GM23338 (cell line): ENCODE data around the gene RPTOR. TPM values are rescaled to one million over a fixed set of nuclear protein-coding genes. Genes with fewer than 3 reads are reported as not detected.

ENCODE experiments used
- ATAC-seq: fragments of 200-7000 bp; cut with Tn5 transposase; 3 replicates; pipeline ENCODE4 v1.9.1; 2020
- DNase-seq: peaks from one replicate; pipeline ENCODE4 v3.0.0-alpha.2; 2015; ENCODE audit warnings: low spot score
- H2AFZ ChIP-seq: fragments of 200-600 bp; sonication (generic); 2 replicates; pipeline ENCODE4 v1.8.0; 2016; ENCODE audit warnings: antibody characterized with exemption, mild to moderate bottlenecking, moderate library complexity
- H3F3A ChIP-seq: fragments of 200-600 bp; sonication (generic); replicated peaks from 2 replicates; pipeline ENCODE4 v1.8.0; 2017; ENCODE audit warnings: antibody characterized with exemption, mixed run types, low read depth
- H3K27ac ChIP-seq: fragments of 200-600 bp; sonication (generic); 2 replicates; pipeline ENCODE4 v1.6.1; 2016; ENCODE audit warnings: low read depth
- H3K27me3 ChIP-seq: fragments of 200-600 bp; sonication (generic); 2 replicates; pipeline ENCODE4 v1.8.0; 2016; ENCODE audit warnings: mild to moderate bottlenecking, mixed run types, moderate library complexity; ENCODE audit not compliant: insufficient read depth
- H3K36me3 ChIP-seq: fragments of 200-600 bp; sonication (generic); 2 replicates; pipeline ENCODE4 v1.8.0; 2016; ENCODE audit warnings: mild to moderate bottlenecking; ENCODE audit not compliant: insufficient read depth
- H3K4me1 ChIP-seq: fragments of 200-600 bp; sonication (generic); 2 replicates; pipeline ENCODE4 v1.8.0; 2016; ENCODE audit warnings: mild to moderate bottlenecking, moderate library complexity; ENCODE audit not compliant: insufficient read depth
- H3K4me2 ChIP-seq: fragments of 200-600 bp; sonication (generic); 2 replicates; pipeline ENCODE4 v1.7.1; 2017; ENCODE audit warnings: mixed run types
- H3K4me3 ChIP-seq: fragments of 200-600 bp; sonication (generic); 2 replicates; pipeline ENCODE4 v1.6.1; 2016; ENCODE audit warnings: mixed run types
- H3K79me2 ChIP-seq: fragments of 200-600 bp; sonication (generic); replicated peaks from 2 replicates; pipeline ENCODE4 v1.8.0; 2017; ENCODE audit warnings: mild to moderate bottlenecking; ENCODE audit not compliant: insufficient read depth
- H3K9me2 ChIP-seq: fragments of 200-600 bp; sonication (generic); 2 replicates; pipeline ENCODE4 v1.8.0; 2017; ENCODE audit not compliant: insufficient read depth
- H4K20me1 ChIP-seq: fragments of 200-600 bp; sonication (generic); replicated peaks from 2 replicates; pipeline ENCODE4 v1.8.0; 2017; ENCODE audit warnings: mild to moderate bottlenecking; ENCODE audit not compliant: insufficient read depth
- H3K27ac Mint-ChIP-seq: 2 replicates; pipeline ENCODE4 v1.8.0; 2020; ENCODE audit warnings: inconsistent platforms, mild to moderate bottlenecking, moderate library complexity, mixed read lengths
- H3K27me3 Mint-ChIP-seq: 3 replicates; pipeline ENCODE4 v1.8.0; 2022; ENCODE audit warnings: low read depth, mild to moderate bottlenecking, moderate library complexity, mixed read lengths, inconsistent platforms; ENCODE audit not compliant: insufficient read depth, poor library complexity
- H3K36me3 Mint-ChIP-seq: 3 replicates; pipeline ENCODE4 v1.8.0; 2021; ENCODE audit warnings: low read depth, mild to moderate bottlenecking, inconsistent platforms, moderate library complexity, mixed read lengths
- H3K4me1 Mint-ChIP-seq: 3 replicates; pipeline ENCODE4 v1.8.0; 2020; ENCODE audit warnings: mild to moderate bottlenecking, inconsistent platforms, mixed read lengths
- H3K4me3 Mint-ChIP-seq: 3 replicates; pipeline ENCODE4 v1.8.0; 2021; ENCODE audit warnings: moderate library complexity, mild to moderate bottlenecking, inconsistent platforms, mixed read lengths
- H3K9me3 Mint-ChIP-seq: 3 replicates; pipeline ENCODE4 v1.8.0; 2020; ENCODE audit warnings: moderate library complexity, mild to moderate bottlenecking, inconsistent platforms, mixed read lengths
- CREB1 ChIP-seq: fragments of 250-450 bp; sonication (Bioruptor Pico); IDR thresholded peaks from 2 replicates; pipeline ENCODE4 v1.5.0; 2020; ENCODE audit warnings: low read depth, mild to moderate bottlenecking, moderate library complexity
- ETS1 ChIP-seq: IDR thresholded peaks from 2 replicates; pipeline ENCODE4 v1.6.1; 2016; ENCODE audit warnings: antibody characterized with exemption
- EZH2 ChIP-seq: fragments of 200-600 bp; sonication (generic); IDR thresholded peaks from one replicate; pipeline ENCODE4 v1.8.0; 2017; ENCODE audit warnings: antibody characterized with exemption, mild to moderate bottlenecking, low read depth; ENCODE audit not compliant: unreplicated experiment
- EZH2phosphoT487 ChIP-seq: fragments of 200-600 bp; sonication (generic); IDR thresholded peaks from one replicate; pipeline ENCODE4 v1.8.1; 2018; ENCODE audit warnings: antibody characterized with exemption; ENCODE audit not compliant: unreplicated experiment
- JUNB ChIP-seq: IDR thresholded peaks from one replicate; pipeline ENCODE4 v1.6.1; 2016; ENCODE audit warnings: antibody characterized with exemption; ENCODE audit not compliant: unreplicated experiment
- NANOG ChIP-seq: IDR thresholded peaks from 2 replicates; pipeline ENCODE4 v1.6.1; 2016; ENCODE audit warnings: antibody characterized with exemption, borderline replicate concordance
- POLR2AphosphoS5 ChIP-seq: IDR thresholded peaks from 2 replicates; pipeline ENCODE4 v1.6.1; 2016; ENCODE audit warnings: antibody characterized with exemption, low read depth
- STAT1 ChIP-seq: IDR thresholded peaks from one replicate; pipeline ENCODE4 v1.6.1; 2016; ENCODE audit warnings: antibody characterized with exemption; ENCODE audit not compliant: unreplicated experiment
- ZNF114 ChIP-seq: fragments of 250-450 bp; sonication (Bioruptor Pico); IDR thresholded peaks from 2 replicates; pipeline ENCODE4 v1.5.0; 2020; ENCODE audit warnings: mild to moderate bottlenecking, moderate library complexity
- ZNF331 ChIP-seq: fragments of 250-450 bp; sonication (Bioruptor Pico); IDR thresholded peaks from 2 replicates; pipeline ENCODE4 v1.5.0; 2020; ENCODE audit warnings: low read depth, mild to moderate bottlenecking, moderate library complexity
- polyA plus RNA-seq: library from polyadenylated mRNA; unstranded; fragments of >200 nt; fragmentation: Nextera tagmentation; extraction: Ambion mirVana; gene quantifications from 2 replicates; pipeline ENCODE4 v1.2.1, GENCODE V29; 2016
- total RNA-seq: library from RNA; depleted of rRNA; stranded (reverse); fragments of >200 nt; shearing (Covaris generic); gene quantifications from 2 replicates; pipeline ENCODE4 v1.2.3, GENCODE V29; 2014
- TF ChIP-seq, protein P1 (sequence below), 2 experiments: fragments of 200-600 bp in 1 of 2; sonication (generic) in 1 of 2; conservative IDR thresholded peaks; 2 replicates each; pipeline versions ENCODE4 v1.5.1 to v1.6.1; 2016 to 2017; ENCODE audit warnings: antibody characterized with exemption in 2 of 2, low read depth in 2 of 2, mild to moderate bottlenecking in 2 of 2, moderate library complexity in 1 of 2
- TF ChIP-seq, protein P2 (sequence below): fragments of 250-450 bp; sonication (Bioruptor Pico); IDR thresholded peaks from 2 replicates; pipeline ENCODE4 v1.5.0; 2020; ENCODE audit warnings: mild to moderate bottlenecking, moderate library complexity
- TF ChIP-seq, protein P3 (sequence below): IDR thresholded peaks from one replicate; pipeline ENCODE4 v1.6.1; 2018; ENCODE audit warnings: antibody characterized with exemption; ENCODE audit not compliant: unreplicated experiment

RPTOR gene
- total and polyA plus RNA-seq, 2 experiments from 2014 or later, result 9.5 to 38.0 TPM

- H3K36me3 Mint-ChIP-seq, result no peaks in the 10 kb centered on the region; the same call in 1 of the 3 replicates
- DNase-seq (no peak), ATAC-seq (no peak)
- Histone ChIP-seq H3K9me2 (no peaks in the 10 kb centered on the region), H3K4me1 (peaks cover 8% of the 10 kb centered on the region), H4K20me1 (no peaks in the 10 kb centered on the region), H3K27me3 (no peaks in the 10 kb centered on the region), H3F3A (no peaks in the 10 kb centered on the region), H3K79me2 (no peaks in the 10 kb centered on the region), H2AFZ (no peak overlapping the region), H3K36me3 (no peaks in the 10 kb centered on the region), H3K4me2 (no peak overlapping the region), H3K27ac (no peak overlapping the region), H3K4me3 (no peak overlapping the region)
- H3K27me3 Mint-ChIP-seq, result peaks cover 25% of the 10 kb centered on the region
- no peak overlapping the region for H3K27ac Mint-ChIP-seq
- peaks cover 47% of the 10 kb centered on the region for H3K4me1 Mint-ChIP-seq
- no peak overlapping the region for H3K4me3 Mint-ChIP-seq
- no peaks in the 10 kb centered on the region for H3K9me3 Mint-ChIP-seq
- TF ChIP-seq STAT1 (no peak), EZH2 (no peak), ETS1 (no peak), EZH2phosphoT487 (no peak), JUNB (no peak), ZNF114 (CRISPR knock-in tag) (no peak), NANOG (no peak), POLR2AphosphoS5 (no peak), ZNF331 (CRISPR knock-in tag) (no peak), CREB1 (no peak)
- TF ChIP-seq, protein P1, sequence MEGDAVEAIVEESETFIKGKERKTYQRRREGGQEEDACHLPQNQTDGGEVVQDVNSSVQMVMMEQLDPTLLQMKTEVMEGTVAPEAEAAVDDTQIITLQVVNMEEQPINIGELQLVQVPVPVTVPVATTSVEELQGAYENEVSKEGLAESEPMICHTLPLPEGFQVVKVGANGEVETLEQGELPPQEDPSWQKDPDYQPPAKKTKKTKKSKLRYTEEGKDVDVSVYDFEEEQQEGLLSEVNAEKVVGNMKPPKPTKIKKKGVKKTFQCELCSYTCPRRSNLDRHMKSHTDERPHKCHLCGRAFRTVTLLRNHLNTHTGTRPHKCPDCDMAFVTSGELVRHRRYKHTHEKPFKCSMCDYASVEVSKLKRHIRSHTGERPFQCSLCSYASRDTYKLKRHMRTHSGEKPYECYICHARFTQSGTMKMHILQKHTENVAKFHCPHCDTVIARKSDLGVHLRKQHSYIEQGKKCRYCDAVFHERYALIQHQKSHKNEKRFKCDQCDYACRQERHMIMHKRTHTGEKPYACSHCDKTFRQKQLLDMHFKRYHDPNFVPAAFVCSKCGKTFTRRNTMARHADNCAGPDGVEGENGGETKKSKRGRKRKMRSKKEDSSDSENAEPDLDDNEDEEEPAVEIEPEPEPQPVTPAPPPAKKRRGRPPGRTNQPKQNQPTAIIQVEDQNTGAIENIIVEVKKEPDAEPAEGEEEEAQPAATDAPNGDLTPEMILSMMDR (conservative IDR thresholded peaks at IDR 0.05; ENCODE audit: low read depth in 2 of 2), result no peak
- TF ChIP-seq, protein P2, sequence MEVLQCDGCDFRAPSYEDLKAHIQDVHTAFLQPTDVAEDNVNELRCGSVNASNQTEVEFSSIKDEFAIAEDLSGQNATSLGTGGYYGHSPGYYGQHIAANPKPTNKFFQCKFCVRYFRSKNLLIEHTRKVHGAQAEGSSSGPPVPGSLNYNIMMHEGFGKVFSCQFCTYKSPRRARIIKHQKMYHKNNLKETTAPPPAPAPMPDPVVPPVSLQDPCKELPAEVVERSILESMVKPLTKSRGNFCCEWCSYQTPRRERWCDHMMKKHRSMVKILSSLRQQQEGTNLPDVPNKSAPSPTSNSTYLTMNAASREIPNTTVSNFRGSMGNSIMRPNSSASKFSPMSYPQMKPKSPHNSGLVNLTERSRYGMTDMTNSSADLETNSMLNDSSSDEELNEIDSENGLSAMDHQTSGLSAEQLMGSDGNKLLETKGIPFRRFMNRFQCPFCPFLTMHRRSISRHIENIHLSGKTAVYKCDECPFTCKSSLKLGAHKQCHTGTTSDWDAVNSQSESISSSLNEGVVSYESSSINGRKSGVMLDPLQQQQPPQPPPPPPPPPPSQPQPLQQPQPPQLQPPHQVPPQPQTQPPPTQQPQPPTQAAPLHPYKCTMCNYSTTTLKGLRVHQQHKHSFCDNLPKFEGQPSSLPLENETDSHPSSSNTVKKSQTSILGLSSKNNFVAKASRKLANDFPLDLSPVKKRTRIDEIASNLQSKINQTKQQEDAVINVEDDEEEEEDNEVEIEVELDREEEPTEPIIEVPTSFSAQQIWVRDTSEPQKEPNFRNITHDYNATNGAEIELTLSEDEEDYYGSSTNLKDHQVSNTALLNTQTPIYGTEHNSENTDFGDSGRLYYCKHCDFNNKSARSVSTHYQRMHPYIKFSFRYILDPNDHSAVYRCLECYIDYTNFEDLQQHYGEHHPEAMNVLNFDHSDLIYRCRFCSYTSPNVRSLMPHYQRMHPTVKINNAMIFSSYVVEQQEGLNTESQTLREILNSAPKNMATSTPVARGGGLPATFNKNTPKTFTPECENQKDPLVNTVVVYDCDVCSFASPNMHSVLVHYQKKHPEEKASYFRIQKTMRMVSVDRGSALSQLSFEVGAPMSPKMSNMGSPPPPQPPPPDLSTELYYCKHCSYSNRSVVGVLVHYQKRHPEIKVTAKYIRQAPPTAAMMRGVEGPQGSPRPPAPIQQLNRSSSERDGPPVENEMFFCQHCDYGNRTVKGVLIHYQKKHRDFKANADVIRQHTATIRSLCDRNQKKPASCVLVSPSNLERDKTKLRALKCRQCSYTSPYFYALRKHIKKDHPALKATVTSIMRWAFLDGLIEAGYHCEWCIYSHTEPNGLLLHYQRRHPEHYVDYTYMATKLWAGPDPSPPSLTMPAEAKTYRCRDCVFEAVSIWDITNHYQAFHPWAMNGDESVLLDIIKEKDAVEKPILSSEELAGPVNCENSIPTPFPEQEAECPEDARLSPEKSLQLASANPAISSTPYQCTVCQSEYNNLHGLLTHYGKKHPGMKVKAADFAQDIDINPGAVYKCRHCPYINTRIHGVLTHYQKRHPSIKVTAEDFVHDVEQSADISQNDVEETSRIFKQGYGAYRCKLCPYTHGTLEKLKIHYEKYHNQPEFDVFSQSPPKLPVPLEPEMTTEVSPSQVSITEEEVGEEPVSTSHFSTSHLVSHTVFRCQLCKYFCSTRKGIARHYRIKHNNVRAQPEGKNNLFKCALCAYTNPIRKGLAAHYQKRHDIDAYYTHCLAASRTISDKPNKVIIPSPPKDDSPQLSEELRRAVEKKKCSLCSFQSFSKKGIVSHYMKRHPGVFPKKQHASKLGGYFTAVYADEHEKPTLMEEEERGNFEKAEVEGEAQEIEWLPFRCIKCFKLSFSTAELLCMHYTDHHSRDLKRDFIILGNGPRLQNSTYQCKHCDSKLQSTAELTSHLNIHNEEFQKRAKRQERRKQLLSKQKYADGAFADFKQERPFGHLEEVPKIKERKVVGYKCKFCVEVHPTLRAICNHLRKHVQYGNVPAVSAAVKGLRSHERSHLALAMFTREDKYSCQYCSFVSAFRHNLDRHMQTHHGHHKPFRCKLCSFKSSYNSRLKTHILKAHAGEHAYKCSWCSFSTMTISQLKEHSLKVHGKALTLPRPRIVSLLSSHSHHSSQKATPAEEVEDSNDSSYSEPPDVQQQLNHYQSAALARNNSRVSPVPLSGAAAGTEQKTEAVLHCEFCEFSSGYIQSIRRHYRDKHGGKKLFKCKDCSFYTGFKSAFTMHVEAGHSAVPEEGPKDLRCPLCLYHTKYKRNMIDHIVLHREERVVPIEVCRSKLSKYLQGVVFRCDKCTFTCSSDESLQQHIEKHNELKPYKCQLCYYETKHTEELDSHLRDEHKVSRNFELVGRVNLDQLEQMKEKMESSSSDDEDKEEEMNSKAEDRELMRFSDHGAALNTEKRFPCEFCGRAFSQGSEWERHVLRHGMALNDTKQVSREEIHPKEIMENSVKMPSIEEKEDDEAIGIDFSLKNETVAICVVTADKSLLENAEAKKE (CRISPR knock-in tag), result no peak
- TF ChIP-seq, protein P3, sequence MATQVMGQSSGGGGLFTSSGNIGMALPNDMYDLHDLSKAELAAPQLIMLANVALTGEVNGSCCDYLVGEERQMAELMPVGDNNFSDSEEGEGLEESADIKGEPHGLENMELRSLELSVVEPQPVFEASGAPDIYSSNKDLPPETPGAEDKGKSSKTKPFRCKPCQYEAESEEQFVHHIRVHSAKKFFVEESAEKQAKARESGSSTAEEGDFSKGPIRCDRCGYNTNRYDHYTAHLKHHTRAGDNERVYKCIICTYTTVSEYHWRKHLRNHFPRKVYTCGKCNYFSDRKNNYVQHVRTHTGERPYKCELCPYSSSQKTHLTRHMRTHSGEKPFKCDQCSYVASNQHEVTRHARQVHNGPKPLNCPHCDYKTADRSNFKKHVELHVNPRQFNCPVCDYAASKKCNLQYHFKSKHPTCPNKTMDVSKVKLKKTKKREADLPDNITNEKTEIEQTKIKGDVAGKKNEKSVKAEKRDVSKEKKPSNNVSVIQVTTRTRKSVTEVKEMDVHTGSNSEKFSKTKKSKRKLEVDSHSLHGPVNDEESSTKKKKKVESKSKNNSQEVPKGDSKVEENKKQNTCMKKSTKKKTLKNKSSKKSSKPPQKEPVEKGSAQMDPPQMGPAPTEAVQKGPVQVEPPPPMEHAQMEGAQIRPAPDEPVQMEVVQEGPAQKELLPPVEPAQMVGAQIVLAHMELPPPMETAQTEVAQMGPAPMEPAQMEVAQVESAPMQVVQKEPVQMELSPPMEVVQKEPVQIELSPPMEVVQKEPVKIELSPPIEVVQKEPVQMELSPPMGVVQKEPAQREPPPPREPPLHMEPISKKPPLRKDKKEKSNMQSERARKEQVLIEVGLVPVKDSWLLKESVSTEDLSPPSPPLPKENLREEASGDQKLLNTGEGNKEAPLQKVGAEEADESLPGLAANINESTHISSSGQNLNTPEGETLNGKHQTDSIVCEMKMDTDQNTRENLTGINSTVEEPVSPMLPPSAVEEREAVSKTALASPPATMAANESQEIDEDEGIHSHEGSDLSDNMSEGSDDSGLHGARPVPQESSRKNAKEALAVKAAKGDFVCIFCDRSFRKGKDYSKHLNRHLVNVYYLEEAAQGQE, result no peak
These were observed 313.1 kb downstream of the RPTOR start for GRCh38 chr17:80857756-80858171.
